ENCODE data around the gene CENPVL3. TPM values are rescaled to one million over a fixed set of nuclear protein-coding genes. Genes with fewer than 3 reads are reported as not detected.

Gene CENPVL3
- total and polyA plus RNA-seq, 2 of the 8 experiments (the other 6 are each of a cell fraction or from before 2014, with no cell fraction given): 5.0 to 15.6 TPM

- H4K91ac ChIP-seq (replicated peaks; ENCODE audit: insufficient read length, low read length): no peak overlapping the region
- H4K5ac ChIP-seq (ENCODE audit: insufficient read length, low read depth, low read length): no peak overlapping the region
- H2BK20ac ChIP-seq (ENCODE audit: low read length): no peak overlapping the region
- 31% methylated on average over 13 of the region's 19 CpGs; no CpG with 5 or more reads in 1 of the 2 experiments for WGBS, 2 experiments (ENCODE audit: extremely low coverage in 1 of 2, insufficient coverage in 1 of 2, insufficient read length in 1 of 2, insufficient replicate concordance in 2 of 2, low coverage in 1 of 2, low lambda C conversion rate in 2 of 2, missing lambda C conversion rate in 1 of 2)
- no peak overlapping the region for H2BK5ac ChIP-seq (ENCODE audit: low read depth, low read length)
- no peaks in the 10 kb centered on the region for H3K79me2 ChIP-seq (ENCODE audit: control insufficient read depth in 1 of 2, insufficient read depth in 2 of 2, low read length in 2 of 2)
- DNase-seq (ENCODE audit: low read depth in 1 of 2, low spot score in 2 of 2) (no peak), FAIRE-seq (peak; percentile 98)
- H3K18ac ChIP-seq (ENCODE audit: extremely low read depth, low read length): no peak overlapping the region
- no peak overlapping the region for H3K9ac ChIP-seq (replicated peaks in 1 of 4; ENCODE audit: extremely low read depth in 1 of 4, low read depth in 3 of 4, low read length in 3 of 4)
- H3K4ac ChIP-seq (replicated peaks; ENCODE audit: insufficient read length, low read depth, low read length): no peak overlapping the region
- no peak overlapping the region for H2BK120ac ChIP-seq (replicated peaks; ENCODE audit: low read depth, low read length)
- no peak overlapping the region for H3K4me2 ChIP-seq (ENCODE audit: insufficient read depth in 1 of 2, low read depth in 2 of 2, low read length in 2 of 2)
- H3K4me3 ChIP-seq (ENCODE audit: extremely low read depth in 1 of 4, insufficient read depth in 2 of 4, low read depth in 3 of 4, low read length in 4 of 4): no peak overlapping the region
- no peak overlapping the region for H3K23ac ChIP-seq (ENCODE audit: insufficient read length)
- no peak overlapping the region for H2AFZ ChIP-seq (ENCODE audit: low read length)
- H3K79me1 ChIP-seq (ENCODE audit: low read depth, low read length): no peaks in the 10 kb centered on the region
- TF ChIP-seq CEBPB (IDR thresholded peaks at IDR 0.05; ENCODE audit: low read depth, low read length) (no peak), CHD1 (IDR thresholded peaks at IDR 0.05; ENCODE audit: low read depth, low read length) (no peak), RAD21 (IDR thresholded peaks at IDR 0.05 in 1 of 2, conservative IDR thresholded peaks at IDR 0.05 in 1 of 2; ENCODE audit: low read depth in 2 of 2, low read length in 2 of 2) (peak; percentile 81 to 89), CTCF (IDR thresholded peaks at IDR 0.05; ENCODE audit: control extremely low read depth in 1 of 3, insufficient read depth in 1 of 3, low read depth in 1 of 3, low read length in 3 of 3) (peak in 2 of 3 experiments; percentile 40 to 64; a peak in 2 of 4 replicates), CBX5 (IDR thresholded peaks at IDR 0.05; ENCODE audit: low read depth, low read length) (no peak), BRCA1 (IDR thresholded peaks at IDR 0.05; ENCODE audit: low read depth, low read length) (no peak)
- no peak overlapping the region for H3K27ac ChIP-seq (ENCODE audit: low read depth, low read length)
- no peaks in the 10 kb centered on the region for H3K27me3 ChIP-seq (replicated peaks in 1 of 4; ENCODE audit: control insufficient read depth in 3 of 4, extremely low read depth in 1 of 4, insufficient read depth in 3 of 4, low read length in 3 of 4)
- no peak overlapping the region for H2BK15ac ChIP-seq (ENCODE audit: low read length)
- H2AK5ac ChIP-seq (ENCODE audit: low read depth, low read length): no peak overlapping the region
- ChIA-PET POLR2A (ENCODE audit: partially characterized antibody) (interaction anchor here (1.5 kb wide), 1 partner anchor 252 kb away, joined by 7 read pairs; the partner anchor contains the start of gene MAGED1), CTCF (ENCODE audit: partially characterized antibody) (interaction anchor here (0.7 to 2.1 kb wide), 13 partner anchors 8 to 621 kb away, joined by 3 to 21 read pairs (median 3); partner anchors contain the start of gene MAGED1)
- H3K56ac ChIP-seq (replicated peaks; ENCODE audit: insufficient read length, low read depth, low read length): no peak overlapping the region
- H3K9me3 ChIP-seq (ENCODE audit: insufficient read depth in 2 of 2, low read depth in 1 of 2, low read length in 1 of 2): peaks cover 0 to 8% of the 10 kb centered on the region in 2 experiments; a peak in 1 of 4 replicates
- H4K20me1 ChIP-seq (replicated peaks in 1 of 2; ENCODE audit: control insufficient read depth in 1 of 2, insufficient read depth in 2 of 2, low read length in 2 of 2): no peaks in the 10 kb centered on the region
- H3K23me2 ChIP-seq (ENCODE audit: low read depth, low read length): no peaks in the 10 kb centered on the region
- no peaks in the 10 kb centered on the region for H3K36me3 ChIP-seq (ENCODE audit: control insufficient read depth in 2 of 4, insufficient read depth in 4 of 4, low read length in 3 of 4)
- H2BK12ac ChIP-seq (ENCODE audit: low read depth, low read length): no peak overlapping the region
- no peak overlapping the region for H3K14ac ChIP-seq (ENCODE audit: insufficient read length)
- H4K8ac ChIP-seq (ENCODE audit: extremely low read depth, insufficient read depth, low read length): no peak overlapping the region
- no peaks in the 10 kb centered on the region for H3K4me1 ChIP-seq (replicated peaks in 1 of 4; ENCODE audit: control insufficient read depth in 3 of 4, insufficient read depth in 4 of 4, low read length in 3 of 4)
Measured at GRCh38 chrX:51641421-51642021, 22.8 kb upstream of the CENPVL3 start.

Data from H1 (cell line).